ENCODE data around the gene SNX20. TPM values are rescaled to one million over a fixed set of nuclear protein-coding genes. Genes with fewer than 3 reads are reported as not detected.

The SNX20 gene
- total RNA-seq, 1 donor from 2014 or later, result not detected

DNA sequence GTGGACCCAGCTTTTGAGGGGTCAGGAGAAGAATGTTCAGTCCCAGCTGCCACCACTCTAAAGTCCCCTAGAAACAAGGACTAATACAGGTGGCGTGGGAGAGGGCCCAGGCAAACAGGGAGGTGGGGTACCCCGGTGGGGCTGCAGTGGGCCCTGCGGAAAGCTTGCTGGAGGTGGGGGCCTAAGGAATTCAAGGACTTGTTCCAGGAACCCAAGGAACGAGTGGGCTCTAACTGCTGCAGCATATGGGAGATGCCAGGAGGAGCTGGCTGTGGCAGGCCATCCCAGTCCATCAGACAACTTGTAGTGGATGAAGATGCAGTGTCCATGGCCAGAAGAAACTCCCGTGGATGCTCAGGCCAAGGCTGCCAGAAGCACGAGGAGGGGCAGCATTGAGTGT lies 10.6 kb downstream of the SNX20 start:
- Histone ChIP-seq H3K27me3 (ENCODE audit: control insufficient read depth, insufficient read depth, low read length) (peaks cover 2% of the 10 kb centered on the region), H3K4me3 (ENCODE audit: low read depth, low read length) (no peak overlapping the region), H3K36me3 (ENCODE audit: control insufficient read depth, insufficient read depth, low read length) (no peaks in the 10 kb centered on the region)
- no peak for DNase-seq (ENCODE audit: low read depth)
- TF ChIP-seq, protein P1, sequence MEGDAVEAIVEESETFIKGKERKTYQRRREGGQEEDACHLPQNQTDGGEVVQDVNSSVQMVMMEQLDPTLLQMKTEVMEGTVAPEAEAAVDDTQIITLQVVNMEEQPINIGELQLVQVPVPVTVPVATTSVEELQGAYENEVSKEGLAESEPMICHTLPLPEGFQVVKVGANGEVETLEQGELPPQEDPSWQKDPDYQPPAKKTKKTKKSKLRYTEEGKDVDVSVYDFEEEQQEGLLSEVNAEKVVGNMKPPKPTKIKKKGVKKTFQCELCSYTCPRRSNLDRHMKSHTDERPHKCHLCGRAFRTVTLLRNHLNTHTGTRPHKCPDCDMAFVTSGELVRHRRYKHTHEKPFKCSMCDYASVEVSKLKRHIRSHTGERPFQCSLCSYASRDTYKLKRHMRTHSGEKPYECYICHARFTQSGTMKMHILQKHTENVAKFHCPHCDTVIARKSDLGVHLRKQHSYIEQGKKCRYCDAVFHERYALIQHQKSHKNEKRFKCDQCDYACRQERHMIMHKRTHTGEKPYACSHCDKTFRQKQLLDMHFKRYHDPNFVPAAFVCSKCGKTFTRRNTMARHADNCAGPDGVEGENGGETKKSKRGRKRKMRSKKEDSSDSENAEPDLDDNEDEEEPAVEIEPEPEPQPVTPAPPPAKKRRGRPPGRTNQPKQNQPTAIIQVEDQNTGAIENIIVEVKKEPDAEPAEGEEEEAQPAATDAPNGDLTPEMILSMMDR (IDR thresholded peaks at IDR 0.05; ENCODE audit: insufficient read depth, low read length, poor library complexity, severe bottlenecking), result no peak

DNA sequence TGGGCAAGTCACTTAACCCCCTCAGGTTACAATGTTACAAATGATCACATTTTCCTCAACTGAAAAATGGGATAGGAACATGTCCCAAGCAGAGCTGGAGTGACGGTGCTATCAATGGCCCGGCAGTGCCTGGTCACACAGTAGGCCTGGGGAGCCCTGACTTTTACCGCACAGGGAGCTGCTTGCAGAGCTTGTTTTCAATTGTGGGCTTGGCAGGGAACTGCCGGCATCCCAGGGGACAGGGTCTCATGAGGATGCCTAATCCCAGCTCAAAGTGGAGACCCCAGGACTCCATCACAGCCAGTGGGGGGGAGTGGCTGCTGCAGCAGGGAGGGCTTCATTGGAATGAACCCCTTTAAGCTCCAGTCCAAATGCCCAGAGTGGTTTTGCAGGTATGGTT lies 11.4 kb downstream of the SNX20 start:
- TF ChIP-seq, protein P1 (IDR thresholded peaks at IDR 0.05; ENCODE audit: insufficient read depth, low read length, poor library complexity, severe bottlenecking), result no peak
- Histone ChIP-seq H3K4me3 (ENCODE audit: low read depth, low read length) (no peak overlapping the region), H3K36me3 (ENCODE audit: control insufficient read depth, insufficient read depth, low read length) (no peaks in the 10 kb centered on the region), H3K27me3 (ENCODE audit: control insufficient read depth, insufficient read depth, low read length) (peaks cover 2% of the 10 kb centered on the region)
- DNase-seq (ENCODE audit: low read depth), result no peak

DNA sequence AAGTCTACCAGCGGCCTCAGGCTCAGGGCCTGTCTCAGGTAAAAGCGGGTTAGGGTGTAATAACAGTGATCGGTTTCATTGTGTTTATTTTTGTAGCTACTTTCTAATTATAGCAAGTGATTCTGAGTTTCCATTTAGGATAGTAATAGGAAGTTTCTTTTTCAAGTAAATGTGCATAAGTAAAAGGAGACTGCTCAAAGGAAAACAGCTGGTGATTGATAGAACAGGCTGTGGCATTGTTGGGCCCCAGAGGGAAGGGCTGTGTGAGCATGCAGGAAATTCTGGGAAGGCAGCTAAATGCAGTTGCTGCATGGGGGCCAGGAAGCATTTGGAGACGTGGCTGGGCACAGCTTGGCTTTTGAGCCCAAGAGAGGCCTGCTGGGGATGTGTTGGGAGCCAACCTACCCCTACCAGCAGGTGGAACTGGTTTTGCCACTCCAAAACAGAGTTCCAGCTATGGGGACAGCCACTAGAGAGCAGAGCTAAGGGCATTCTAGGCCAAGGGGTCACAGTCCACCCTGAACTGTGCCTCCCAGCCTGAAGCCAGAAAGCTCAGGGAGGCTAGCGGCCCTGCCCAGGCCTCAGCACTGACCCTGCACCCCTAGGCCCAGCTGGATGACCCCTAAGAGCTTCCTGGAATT lies 12.6 kb downstream of the SNX20 start:
- Histone ChIP-seq H3K36me3 (ENCODE audit: control insufficient read depth, insufficient read depth, low read length) (no peaks in the 10 kb centered on the region), H3K4me3 (ENCODE audit: low read depth, low read length) (no peak overlapping the region), H3K27me3 (ENCODE audit: control insufficient read depth, insufficient read depth, low read length) (no peaks in the 10 kb centered on the region)
- no peak for DNase-seq (ENCODE audit: low read depth)
- TF ChIP-seq, protein P1 (IDR thresholded peaks at IDR 0.05; ENCODE audit: insufficient read depth, low read length, poor library complexity, severe bottlenecking), result no peak

DNA sequence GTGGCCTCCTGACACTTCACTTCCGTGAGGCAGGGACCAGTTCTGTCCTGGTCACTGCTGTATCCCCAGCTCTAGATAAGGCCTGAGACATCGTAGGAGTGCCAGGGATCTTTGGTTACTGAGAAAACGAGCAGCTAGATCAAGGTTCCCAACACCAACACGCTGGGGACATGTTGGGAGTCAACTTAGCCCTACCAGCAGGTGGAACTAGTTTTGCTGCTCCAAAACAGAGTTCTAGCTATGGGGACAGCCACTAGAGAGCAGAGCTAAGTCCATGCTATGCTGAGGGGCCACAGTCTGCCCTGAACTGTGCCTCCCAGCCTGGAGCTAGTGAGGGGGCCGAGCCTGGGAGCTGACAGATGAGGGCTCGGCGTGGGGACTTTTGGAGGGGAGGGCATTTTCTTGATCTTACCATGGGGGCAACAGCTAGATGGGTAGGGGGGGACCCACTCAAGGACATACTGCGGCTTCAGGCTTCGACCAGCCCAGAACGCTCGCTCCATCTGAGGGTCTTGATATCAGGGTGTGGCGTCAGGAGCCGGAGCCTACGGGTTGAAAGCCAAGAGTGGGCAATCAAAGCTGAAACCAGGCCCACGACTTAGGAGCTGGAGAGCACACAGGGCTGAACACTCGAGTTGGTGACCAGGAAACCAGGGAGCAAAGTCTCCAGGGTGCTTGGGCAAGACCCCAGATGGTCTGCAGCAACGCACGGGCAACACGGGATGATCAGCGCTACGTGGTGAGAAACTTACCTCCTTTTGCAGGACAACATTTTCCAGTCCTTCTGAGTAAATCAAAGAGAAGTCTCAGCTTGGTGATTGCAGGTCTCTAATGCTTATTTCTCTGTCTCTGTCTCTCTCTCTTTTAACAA lies 13.4 kb downstream of the SNX20 start:
- Histone ChIP-seq H3K4me3 (ENCODE audit: low read depth, low read length) (no peak overlapping the region), H3K27me3 (ENCODE audit: control insufficient read depth, insufficient read depth, low read length) (no peaks in the 10 kb centered on the region), H3K36me3 (ENCODE audit: control insufficient read depth, insufficient read depth, low read length) (no peaks in the 10 kb centered on the region)
- TF ChIP-seq, protein P1 (IDR thresholded peaks at IDR 0.05; ENCODE audit: insufficient read depth, low read length, poor library complexity, severe bottlenecking), result peak; percentile 4
- no peak for DNase-seq (ENCODE audit: low read depth)

DNA sequence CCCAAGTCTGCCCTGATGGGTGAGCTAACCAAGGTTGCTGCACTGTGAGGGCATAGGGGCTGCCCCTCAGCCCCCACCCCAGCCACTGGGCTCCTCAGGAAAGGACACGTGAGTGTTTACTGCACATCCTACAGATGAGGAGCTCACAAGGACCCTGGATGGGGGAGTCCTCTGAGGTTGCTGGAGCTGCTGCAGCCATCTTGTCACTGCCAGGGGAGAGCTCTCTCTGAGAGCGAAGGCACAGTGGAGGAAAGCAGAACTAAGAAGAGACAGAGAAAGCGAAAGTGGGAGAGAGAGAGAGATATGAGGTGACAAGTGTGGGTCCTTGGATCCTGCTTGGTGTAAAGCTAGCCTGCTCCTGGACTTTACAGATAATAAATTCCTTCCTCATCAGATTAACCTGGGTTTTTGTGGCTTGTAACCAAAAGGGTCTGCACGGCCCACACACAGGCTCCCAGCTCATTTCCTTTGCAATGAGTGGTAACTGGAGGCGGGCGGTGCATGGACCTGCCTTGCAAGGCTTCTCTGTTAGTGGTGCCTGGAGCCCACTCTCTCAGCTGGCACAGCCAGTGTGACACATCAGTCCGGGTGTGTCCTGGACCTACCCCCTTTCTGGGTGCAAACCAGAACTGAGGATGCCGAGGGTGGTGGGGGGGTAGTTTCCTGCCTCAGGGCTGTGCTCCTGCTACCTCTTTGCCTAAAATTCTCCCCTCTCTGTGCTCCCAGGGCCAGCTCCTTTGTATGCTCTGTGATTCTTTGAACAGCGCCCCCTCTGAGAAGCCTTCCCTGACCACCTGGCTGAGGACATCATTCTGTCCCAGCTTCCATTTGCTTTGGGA lies 14.2 kb downstream of the SNX20 start:
- no peaks in the 10 kb centered on the region for H3K27me3 ChIP-seq (ENCODE audit: control insufficient read depth, insufficient read depth, low read length)
- H3K36me3 ChIP-seq (ENCODE audit: control insufficient read depth, insufficient read depth, low read length), result no peaks in the 10 kb centered on the region
- no peak overlapping the region for H3K4me3 ChIP-seq (ENCODE audit: low read depth, low read length)
- TF ChIP-seq, protein P1 (IDR thresholded peaks at IDR 0.05; ENCODE audit: insufficient read depth, low read length, poor library complexity, severe bottlenecking), result no peak
- no peak for DNase-seq (ENCODE audit: low read depth)
